Left ventricle myocardium inferior (tissue), 1 donor: ENCODE measurements around the gene IQCN. TPM values are rescaled to one million over a fixed set of nuclear protein-coding genes. Genes with fewer than 3 reads are reported as not detected.

Source experiments
- DNase-seq: peaks from one replicate; pipeline ENCODE4 v3.0.0-alpha.2; 2020
- H3K27ac ChIP-seq: fragments of 200-600 bp; replicated peaks from 2 replicates; pipeline ENCODE4 v1.8.0; 2021
- H3K27me3 ChIP-seq: fragments of 200-600 bp; 2 replicates; pipeline ENCODE4 v1.8.0; 2021; ENCODE audit warnings: low read depth
- H3K36me3 ChIP-seq: fragments of 200-600 bp; 2 replicates; pipeline ENCODE4 v1.8.0; 2021
- H3K4me1 ChIP-seq: fragments of 200-600 bp; 2 replicates; pipeline ENCODE4 v1.8.0; 2021
- H3K4me3 ChIP-seq: fragments of 200-600 bp; 2 replicates; pipeline ENCODE4 v1.8.0; 2021; ENCODE audit warnings: mild to moderate bottlenecking, moderate library complexity
- H3K9me3 ChIP-seq: fragments of 200-600 bp; replicated peaks from 2 replicates; pipeline ENCODE4 v1.8.0; 2021
- intact Hi-C: fragments of 100-400 bp; cut with micrococcal nuclease; formaldehyde crosslinking; loops from one replicate; pipeline ENCODE4 v1.11.0; 2022
- total RNA-seq: library from RNA; stranded (reverse); fragmentation: NEBNext Ultra II Directional; extraction: Animal tissue kit (Norgen Biotek cat#: 25700); gene quantifications from one replicate; pipeline ENCODE4 v1.2.1, GENCODE V29; 2021
- TF ChIP-seq, protein P1 (sequence below): fragments of 200-600 bp; IDR thresholded peaks from 2 replicates; pipeline ENCODE4 v1.8.0; 2021; ENCODE audit warnings: antibody characterized with exemption, mild to moderate bottlenecking, borderline replicate concordance
- donor health status: DM: no; HTN: yes; CAD: no; lungs with severe emphysema.

The IQCN gene
- total RNA-seq, 1 donor from 2014 or later: 0.49 TPM

GRCh38 chr19:18252370-18252717 lies 21.9 kb downstream of the IQCN start:
- Histone ChIP-seq H3K4me3 (no peak overlapping the region), H3K4me1 (no peaks in the 10 kb centered on the region), H3K27me3 (peaks cover 30% of the 10 kb centered on the region), H3K36me3 (no peaks in the 10 kb centered on the region), H3K27ac (no peak overlapping the region), H3K9me3 (peaks cover 10% of the 10 kb centered on the region)
- intact Hi-C loops: loop anchor here (5.0 to 10.0 kb wide), 2 partner anchors 45 to 138 kb away; no protein-coding TSS in a partner anchor
- no peak for DNase-seq
- TF ChIP-seq, protein P1, sequence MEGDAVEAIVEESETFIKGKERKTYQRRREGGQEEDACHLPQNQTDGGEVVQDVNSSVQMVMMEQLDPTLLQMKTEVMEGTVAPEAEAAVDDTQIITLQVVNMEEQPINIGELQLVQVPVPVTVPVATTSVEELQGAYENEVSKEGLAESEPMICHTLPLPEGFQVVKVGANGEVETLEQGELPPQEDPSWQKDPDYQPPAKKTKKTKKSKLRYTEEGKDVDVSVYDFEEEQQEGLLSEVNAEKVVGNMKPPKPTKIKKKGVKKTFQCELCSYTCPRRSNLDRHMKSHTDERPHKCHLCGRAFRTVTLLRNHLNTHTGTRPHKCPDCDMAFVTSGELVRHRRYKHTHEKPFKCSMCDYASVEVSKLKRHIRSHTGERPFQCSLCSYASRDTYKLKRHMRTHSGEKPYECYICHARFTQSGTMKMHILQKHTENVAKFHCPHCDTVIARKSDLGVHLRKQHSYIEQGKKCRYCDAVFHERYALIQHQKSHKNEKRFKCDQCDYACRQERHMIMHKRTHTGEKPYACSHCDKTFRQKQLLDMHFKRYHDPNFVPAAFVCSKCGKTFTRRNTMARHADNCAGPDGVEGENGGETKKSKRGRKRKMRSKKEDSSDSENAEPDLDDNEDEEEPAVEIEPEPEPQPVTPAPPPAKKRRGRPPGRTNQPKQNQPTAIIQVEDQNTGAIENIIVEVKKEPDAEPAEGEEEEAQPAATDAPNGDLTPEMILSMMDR: no peak

DNA sequence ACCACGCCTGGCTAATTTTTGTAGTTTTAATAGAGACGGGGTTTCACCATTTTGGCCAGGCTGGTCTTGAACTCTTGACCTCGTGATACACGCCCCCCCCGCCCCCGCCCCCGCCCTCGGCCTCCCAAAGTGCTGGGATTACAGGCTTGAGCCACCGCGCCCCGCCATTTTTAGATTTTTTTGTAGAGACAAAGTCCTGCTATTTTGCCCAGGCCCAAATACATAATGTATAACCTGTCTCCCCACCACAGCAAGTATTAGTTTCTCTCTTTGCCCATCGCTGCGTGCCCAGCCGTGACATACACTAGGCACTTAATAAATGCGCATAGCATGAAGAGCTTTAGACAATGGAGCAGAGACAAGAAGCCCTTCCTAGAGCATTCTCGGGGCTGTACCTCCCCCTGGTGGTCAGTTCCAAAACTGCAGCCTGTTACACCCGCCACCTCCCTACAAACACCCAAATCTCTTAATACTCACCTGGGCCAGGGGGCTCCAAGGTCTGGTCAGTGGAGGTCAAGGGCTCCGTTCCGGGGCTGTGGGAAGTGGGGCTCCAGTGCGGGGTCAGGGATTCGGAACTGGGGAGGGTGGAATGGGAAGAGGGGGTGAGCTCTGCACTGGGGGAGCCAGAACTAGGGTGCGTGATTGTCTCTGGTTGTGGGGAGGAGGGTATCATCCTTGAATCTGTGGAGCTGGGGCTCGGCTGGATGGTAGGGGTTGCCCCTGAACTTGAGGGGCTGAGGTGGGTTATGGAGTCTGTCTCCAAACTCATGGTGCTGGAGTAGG lies 22.5 kb downstream of the IQCN start:
- no peaks in the 10 kb centered on the region for H3K4me1 ChIP-seq
- H3K36me3 ChIP-seq: no peaks in the 10 kb centered on the region
- no peak overlapping the region for H3K4me3 ChIP-seq
- H3K9me3 ChIP-seq: peaks cover 10% of the 10 kb centered on the region
- no peak overlapping the region for H3K27ac ChIP-seq
- TF ChIP-seq, protein P1: peak; percentile 93
- peak; percentile 69 for DNase-seq
- H3K27me3 ChIP-seq: peaks cover 30% of the 10 kb centered on the region
- intact Hi-C loops: loop anchor here (5.0 to 10.0 kb wide), 2 partner anchors 44 to 137 kb away; no protein-coding TSS in a partner anchor

- intact Hi-C loops: loop anchor here (5.0 to 10.0 kb wide), 2 partner anchors 43 to 135 kb away; no protein-coding TSS in a partner anchor
- no peak for DNase-seq
- Histone ChIP-seq H3K4me3 (no peak overlapping the region), H3K4me1 (no peaks in the 10 kb centered on the region), H3K36me3 (no peaks in the 10 kb centered on the region), H3K27ac (no peak overlapping the region), H3K27me3 (peaks cover 21% of the 10 kb centered on the region), H3K9me3 (peaks cover 10% of the 10 kb centered on the region)
- TF ChIP-seq, protein P1: no peak
Measured at GRCh38 chr19:18249834-18250233, 24.4 kb downstream of the IQCN start.

DNA sequence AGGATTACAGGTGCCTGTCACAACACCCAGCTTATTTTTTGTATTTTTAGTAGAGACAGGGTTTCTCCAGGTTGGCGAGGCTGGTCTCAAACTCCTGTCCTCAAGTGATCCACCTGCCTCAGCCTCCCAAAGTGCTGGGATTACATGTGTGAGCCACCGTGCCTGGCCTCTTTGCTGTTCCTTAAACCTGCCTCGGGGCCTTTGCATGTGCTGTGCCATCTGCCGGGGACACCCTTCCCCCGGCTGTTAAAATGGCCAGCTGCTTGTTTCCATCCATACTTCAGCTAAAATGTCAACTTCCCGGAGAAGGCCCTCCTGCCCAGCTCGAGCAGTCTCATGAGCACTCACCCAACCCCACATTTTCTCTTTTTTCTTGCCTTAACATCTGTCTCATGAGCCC lies 29.0 kb downstream of the IQCN start:
- Histone ChIP-seq H3K27me3 (peaks cover 3% of the 10 kb centered on the region), H3K9me3 (peaks cover 7% of the 10 kb centered on the region), H3K27ac (no peak overlapping the region), H3K4me3 (no peak overlapping the region), H3K36me3 (no peaks in the 10 kb centered on the region), H3K4me1 (no peaks in the 10 kb centered on the region)
- intact Hi-C loops: no loop called here
- TF ChIP-seq, protein P1: no peak
- no peak for DNase-seq

GRCh38 chr19:18239303-18239702 lies 34.9 kb downstream of the IQCN start:
- H3K27ac ChIP-seq: no peak overlapping the region
- H3K36me3 ChIP-seq: no peaks in the 10 kb centered on the region
- no peaks in the 10 kb centered on the region for H3K9me3 ChIP-seq
- no peaks in the 10 kb centered on the region for H3K4me1 ChIP-seq
- peaks cover 41% of the 10 kb centered on the region for H3K27me3 ChIP-seq
- DNase-seq: no peak
- H3K4me3 ChIP-seq: no peak overlapping the region
- intact Hi-C loops: no loop called here
- TF ChIP-seq, protein P1: no peak
